ENCODE results near the gene ITPR3. TPM values are rescaled to one million over a fixed set of nuclear protein-coding genes. Genes with fewer than 3 reads are reported as not detected.

Gene ITPR3
- total RNA-seq, 1 donor from 2014 or later, result 69.3 TPM

DNA sequence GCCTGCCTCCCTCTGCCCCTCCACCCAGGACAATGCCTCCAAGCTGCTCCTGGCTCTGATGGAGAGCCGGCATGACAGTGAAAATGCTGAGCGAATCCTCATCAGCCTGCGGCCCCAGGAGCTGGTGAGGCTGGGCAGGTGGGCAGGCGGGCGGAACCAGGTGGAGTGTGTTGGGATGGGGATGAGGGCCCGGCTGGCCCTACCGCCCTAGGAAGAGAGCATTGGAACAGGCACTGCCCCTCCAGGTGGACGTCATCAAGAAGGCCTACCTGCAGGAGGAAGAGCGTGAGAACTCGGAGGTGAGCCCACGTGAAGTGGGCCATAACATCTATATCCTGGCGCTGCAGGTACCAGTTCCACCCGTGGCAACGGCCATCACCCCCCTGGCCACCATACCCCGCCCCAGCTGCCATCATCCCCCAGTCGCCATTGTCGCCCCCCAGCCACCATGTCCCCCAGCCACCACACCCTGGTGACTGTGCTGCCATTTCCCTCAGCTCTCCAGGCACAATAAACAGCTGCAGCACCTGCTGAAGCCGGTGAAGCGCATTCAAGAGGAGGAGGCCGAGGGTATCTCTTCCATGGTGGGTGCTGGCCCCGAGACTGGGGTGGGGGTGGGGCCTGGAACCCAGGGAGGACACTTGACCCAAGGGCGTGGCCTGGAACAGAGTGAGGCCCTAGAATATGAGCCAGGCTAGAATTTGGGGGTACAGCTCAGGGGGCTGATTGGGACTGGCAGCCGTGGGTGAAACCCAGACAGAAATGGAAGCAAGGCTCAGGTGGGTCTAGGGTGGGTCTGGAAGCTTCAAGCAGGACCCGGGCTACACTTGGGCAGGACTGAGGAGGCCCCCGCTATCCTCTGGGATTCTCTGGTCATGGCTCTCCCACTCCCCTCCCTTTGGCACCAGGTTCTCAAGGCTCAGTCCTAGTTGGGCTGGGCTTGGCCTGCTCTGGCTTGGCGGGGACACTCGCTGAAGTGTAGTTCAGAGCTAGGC is 66.2 kb downstream of the ITPR3 start:
- no peak overlapping the region for H3K4me3 ChIP-seq (ENCODE audit: low read depth, low read length)
- no peak for DNase-seq (ENCODE audit: low read depth)
- TF ChIP-seq, protein P1, sequence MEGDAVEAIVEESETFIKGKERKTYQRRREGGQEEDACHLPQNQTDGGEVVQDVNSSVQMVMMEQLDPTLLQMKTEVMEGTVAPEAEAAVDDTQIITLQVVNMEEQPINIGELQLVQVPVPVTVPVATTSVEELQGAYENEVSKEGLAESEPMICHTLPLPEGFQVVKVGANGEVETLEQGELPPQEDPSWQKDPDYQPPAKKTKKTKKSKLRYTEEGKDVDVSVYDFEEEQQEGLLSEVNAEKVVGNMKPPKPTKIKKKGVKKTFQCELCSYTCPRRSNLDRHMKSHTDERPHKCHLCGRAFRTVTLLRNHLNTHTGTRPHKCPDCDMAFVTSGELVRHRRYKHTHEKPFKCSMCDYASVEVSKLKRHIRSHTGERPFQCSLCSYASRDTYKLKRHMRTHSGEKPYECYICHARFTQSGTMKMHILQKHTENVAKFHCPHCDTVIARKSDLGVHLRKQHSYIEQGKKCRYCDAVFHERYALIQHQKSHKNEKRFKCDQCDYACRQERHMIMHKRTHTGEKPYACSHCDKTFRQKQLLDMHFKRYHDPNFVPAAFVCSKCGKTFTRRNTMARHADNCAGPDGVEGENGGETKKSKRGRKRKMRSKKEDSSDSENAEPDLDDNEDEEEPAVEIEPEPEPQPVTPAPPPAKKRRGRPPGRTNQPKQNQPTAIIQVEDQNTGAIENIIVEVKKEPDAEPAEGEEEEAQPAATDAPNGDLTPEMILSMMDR (conservative IDR thresholded peaks at IDR 0.05; ENCODE audit: low read depth, low read length), result no peak

DNA sequence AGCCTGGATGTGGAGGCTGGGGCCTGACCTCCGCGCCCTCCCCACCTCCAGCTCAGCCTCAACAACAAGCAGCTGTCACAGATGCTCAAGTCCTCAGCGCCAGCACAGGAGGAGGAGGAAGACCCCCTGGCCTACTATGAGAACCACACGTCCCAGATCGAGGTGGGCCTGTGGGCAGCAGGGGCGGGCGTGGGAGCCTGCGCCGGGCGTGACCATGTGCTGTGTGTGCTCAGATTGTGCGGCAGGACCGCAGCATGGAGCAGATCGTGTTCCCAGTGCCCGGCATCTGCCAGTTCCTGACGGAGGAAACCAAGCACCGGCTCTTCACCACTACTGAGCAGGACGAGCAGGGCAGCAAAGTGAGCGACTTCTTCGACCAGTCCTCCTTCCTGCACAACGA is 66.9 kb downstream of the ITPR3 start:
- DNase-seq (ENCODE audit: low read depth), result no peak
- TF ChIP-seq, protein P1 (conservative IDR thresholded peaks at IDR 0.05; ENCODE audit: low read depth, low read length), result no peak
- no peak overlapping the region for H3K4me3 ChIP-seq (ENCODE audit: low read depth, low read length)

DNA sequence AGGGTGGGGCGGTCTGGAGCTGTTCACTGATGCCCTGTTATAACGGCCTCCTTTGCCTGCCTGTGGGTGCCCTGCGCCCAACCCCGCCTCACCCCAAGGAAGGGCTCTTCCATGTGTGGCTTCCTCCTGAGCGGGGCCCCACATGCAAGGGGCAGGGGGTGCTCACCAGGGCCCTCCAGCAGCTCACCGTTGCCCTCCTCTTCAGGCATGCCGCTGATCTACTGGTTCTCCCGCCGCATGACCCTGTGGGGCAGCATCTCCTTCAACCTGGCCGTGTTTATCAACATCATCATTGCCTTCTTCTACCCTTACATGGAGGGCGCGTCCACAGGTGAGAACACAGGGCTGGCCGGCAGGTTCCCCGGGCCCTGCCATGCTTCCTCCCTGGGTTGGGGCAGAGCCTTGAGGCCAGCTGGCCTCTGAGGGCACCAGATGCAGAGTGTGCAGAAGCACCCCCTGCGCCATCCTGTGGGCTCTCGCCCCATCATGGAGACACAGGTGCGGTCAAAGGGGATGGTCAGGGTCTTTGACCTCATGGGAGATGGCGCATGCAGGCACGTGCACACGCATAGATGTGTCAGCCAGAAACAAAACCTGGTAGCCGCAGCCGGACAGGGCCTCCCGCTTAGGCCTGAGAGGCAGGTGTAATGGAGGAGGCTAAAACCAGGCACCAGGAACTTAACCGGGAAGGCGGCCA is 67.5 kb downstream of the ITPR3 start:
- DNase-seq (ENCODE audit: low read depth), result no peak
- TF ChIP-seq, protein P1 (conservative IDR thresholded peaks at IDR 0.05; ENCODE audit: low read depth, low read length), result no peak

DNA sequence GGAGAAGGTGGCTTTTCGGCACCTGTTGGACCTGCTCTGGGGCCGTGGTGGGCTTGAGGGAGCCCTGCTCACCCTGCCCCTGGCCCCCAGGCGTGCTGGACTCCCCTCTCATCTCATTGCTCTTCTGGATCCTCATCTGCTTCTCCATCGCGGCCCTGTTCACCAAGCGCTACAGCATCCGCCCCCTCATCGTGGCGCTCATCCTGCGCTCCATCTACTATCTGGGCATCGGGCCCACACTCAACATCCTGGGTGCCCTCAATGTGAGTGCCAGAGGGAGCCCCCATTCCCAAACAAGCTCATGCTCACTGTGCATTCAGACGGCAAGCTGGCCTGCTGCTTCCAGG is 68.0 kb downstream of the ITPR3 start:
- DNase-seq (ENCODE audit: low read depth), result no peak
- TF ChIP-seq, protein P1 (conservative IDR thresholded peaks at IDR 0.05; ENCODE audit: low read depth, low read length), result no peak
- no peak overlapping the region for H3K4me3 ChIP-seq (ENCODE audit: low read depth, low read length)

More for the DNA sequence above, 67.5 kb downstream of the ITPR3 start:
- H3K4me3 ChIP-seq (ENCODE audit: low read depth, low read length), result no peak overlapping the region

DNA sequence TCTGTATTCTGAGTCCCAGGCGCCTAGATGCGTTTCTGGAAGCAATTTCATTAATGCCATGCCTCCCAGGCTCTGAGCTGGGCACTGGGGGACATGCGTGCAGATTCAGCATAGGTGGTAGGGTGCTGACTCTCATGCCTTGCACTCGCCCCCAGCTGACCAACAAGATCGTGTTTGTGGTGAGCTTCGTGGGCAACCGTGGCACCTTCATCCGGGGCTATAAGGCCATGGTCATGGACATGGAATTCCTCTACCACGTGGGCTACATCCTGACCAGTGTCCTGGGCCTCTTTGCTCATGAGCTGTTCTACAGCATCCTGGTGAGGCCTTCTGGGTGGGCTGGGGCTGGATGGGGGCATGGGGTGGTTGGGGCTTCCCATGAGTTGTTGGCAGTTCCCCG is 68.8 kb downstream of the ITPR3 start:
- H3K4me3 ChIP-seq (ENCODE audit: low read depth, low read length), result no peak overlapping the region
- TF ChIP-seq, protein P1 (conservative IDR thresholded peaks at IDR 0.05; ENCODE audit: low read depth, low read length), result no peak
- DNase-seq (ENCODE audit: low read depth), result no peak

DNA sequence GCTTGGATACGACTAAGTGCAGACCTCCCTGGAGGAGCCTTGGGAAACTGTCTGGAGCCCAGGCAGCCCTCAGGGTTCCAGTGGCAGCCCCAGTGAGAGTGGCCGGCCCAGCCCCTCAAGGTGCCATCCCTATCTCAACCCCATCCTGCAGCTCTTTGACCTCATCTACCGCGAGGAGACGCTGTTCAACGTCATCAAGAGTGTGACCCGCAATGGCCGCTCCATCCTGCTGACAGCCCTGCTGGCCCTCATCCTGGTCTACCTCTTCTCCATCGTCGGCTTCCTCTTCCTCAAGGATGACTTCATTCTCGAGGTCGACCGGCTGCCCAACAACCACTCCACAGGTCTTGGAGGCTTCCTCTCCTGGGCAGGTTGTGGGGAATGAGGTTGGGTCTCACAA is 69.6 kb downstream of the ITPR3 start:
- no peak overlapping the region for H3K4me3 ChIP-seq (ENCODE audit: low read depth, low read length)
- TF ChIP-seq, protein P1 (conservative IDR thresholded peaks at IDR 0.05; ENCODE audit: low read depth, low read length), result no peak
- DNase-seq (ENCODE audit: low read depth), result no peak

Data from epithelial cell of proximal tubule (primary cell).